HepG2 (cell line): Measurements from ENCODE around the gene NAB1. TPM values are rescaled to one million over a fixed set of nuclear protein-coding genes. Genes with fewer than 3 reads are reported as not detected.

Experiments
- ATF7 ChIP-seq, 2 experiments: fragments of 450-650 bp in 1 of 2; sonication (generic) in 1 of 2; formaldehyde crosslinking in 1 of 2; IDR thresholded peaks; 2 replicates each; pipeline versions ENCODE4 v1.4.0 to v1.6.1; 2016 to 2020; ENCODE audit warnings: antibody characterized with exemption in 1 of 2, mild to moderate bottlenecking in 1 of 2, missing genetic modification reagents in 1 of 2
- CBFB ChIP-seq: sonication (generic); formaldehyde crosslinking; IDR thresholded peaks from 2 replicates; pipeline ENCODE4 v1.4.0; 2020; ENCODE audit warnings: missing genetic modification reagents
- CHD2 ChIP-seq: IDR thresholded peaks from 2 replicates; pipeline ENCODE4 v1.6.1; 2011; ENCODE audit warnings: low read depth, low read length, improper control_type of control experiment
- ELF3 ChIP-seq: IDR thresholded peaks from 2 replicates; pipeline ENCODE4 v1.6.1; 2016; ENCODE audit warnings: missing genetic modification reagents, missing compliant biosample characterization
- LCORL ChIP-seq, 2 experiments: fragments of 450-650 bp in 1 of 2; sonication (generic) in 1 of 2; formaldehyde crosslinking in 1 of 2; IDR thresholded peaks; 2 replicates each; pipeline versions ENCODE4 v1.5.0 to v1.6.1; 2017 to 2020; ENCODE audit warnings: antibody characterized with exemption in 1 of 2, missing genetic modification reagents in 1 of 2
- NFKB2 ChIP-seq: sonication (generic); formaldehyde crosslinking; IDR thresholded peaks from 2 replicates; pipeline ENCODE4 v1.4.0; 2020; ENCODE audit warnings: missing genetic modification reagents, borderline replicate concordance
- PAX8 ChIP-seq: sonication (generic); formaldehyde crosslinking; IDR thresholded peaks from 2 replicates; pipeline ENCODE4 v1.8.0; 2022; ENCODE audit warnings: mild to moderate bottlenecking, missing genetic modification reagents, borderline replicate concordance
- SMYD3 ChIP-seq: sonication (generic); formaldehyde crosslinking; IDR thresholded peaks from 2 replicates; pipeline ENCODE4 v1.8.1; 2023; ENCODE audit warnings: mild to moderate bottlenecking, missing genetic modification reagents
- ZNF567 ChIP-seq: sonication (generic); formaldehyde crosslinking; IDR thresholded peaks from 2 replicates; pipeline ENCODE4 v1.8.1; 2023; ENCODE audit warnings: mild to moderate bottlenecking, missing genetic modification reagents, borderline replicate concordance
- ZSCAN25 ChIP-seq: sonication (generic); formaldehyde crosslinking; IDR thresholded peaks from 2 replicates; pipeline ENCODE4 v1.8.0; 2022; ENCODE audit warnings: mild to moderate bottlenecking, missing genetic modification reagents
- polyA plus RNA-seq, 8 experiments: library from polyadenylated mRNA; depleted of rRNA in 3 of 8; stranded (reverse) in 7 of 8; unstranded in 1 of 8; fragments of >200 nt; fragmentation: Illumina TruSeq in 4 of 8; extraction: Trizol in 4 of 8; gene quantifications; 2 replicates each; pipeline versions ENCODE4 v1.2.1 to v1.2.3, GENCODE V29; 2011 to 2016; ENCODE audit warnings: low read depth in 4 of 8, missing spikeins in 1 of 8, mixed read lengths in 1 of 8; ENCODE audit not compliant: insufficient read depth in 1 of 8
- total RNA-seq, 5 experiments: library from RNA; depleted of rRNA; stranded (reverse); fragments of >200 nt; fragmentation: Illumina TruSeq; extraction: Trizol; gene quantifications; 2 replicates each; pipeline ENCODE4 v1.2.3, GENCODE V29; 2016; ENCODE audit warnings: low read depth in 1 of 5
- TF ChIP-seq, protein P1 (sequence below): sonication (generic); formaldehyde crosslinking; IDR thresholded peaks from 2 replicates; pipeline ENCODE4 v1.4.0; 2020; ENCODE audit warnings: missing genetic modification reagents
- TF ChIP-seq, protein P2 (sequence below): sonication (generic); formaldehyde crosslinking; IDR thresholded peaks from 2 replicates; pipeline ENCODE4 v1.5.0; 2020; ENCODE audit warnings: mild to moderate bottlenecking, missing genetic modification reagents
- TF ChIP-seq, protein P3 (sequence below): sonication (generic); formaldehyde crosslinking; IDR thresholded peaks from 2 replicates; pipeline ENCODE4 v1.5.0; 2020; ENCODE audit warnings: mild to moderate bottlenecking, missing genetic modification reagents
- TF ChIP-seq, protein P4 (sequence below): sonication (generic); formaldehyde crosslinking; IDR thresholded peaks from 2 replicates; pipeline ENCODE4 v1.4.0; 2020; ENCODE audit warnings: missing genetic modification reagents

Gene NAB1
- total and polyA plus RNA-seq, 2 of the 13 experiments (the other 11 are each of a cell fraction or from before 2014, with no cell fraction given), result 24.5 to 46.0 TPM

DNA sequence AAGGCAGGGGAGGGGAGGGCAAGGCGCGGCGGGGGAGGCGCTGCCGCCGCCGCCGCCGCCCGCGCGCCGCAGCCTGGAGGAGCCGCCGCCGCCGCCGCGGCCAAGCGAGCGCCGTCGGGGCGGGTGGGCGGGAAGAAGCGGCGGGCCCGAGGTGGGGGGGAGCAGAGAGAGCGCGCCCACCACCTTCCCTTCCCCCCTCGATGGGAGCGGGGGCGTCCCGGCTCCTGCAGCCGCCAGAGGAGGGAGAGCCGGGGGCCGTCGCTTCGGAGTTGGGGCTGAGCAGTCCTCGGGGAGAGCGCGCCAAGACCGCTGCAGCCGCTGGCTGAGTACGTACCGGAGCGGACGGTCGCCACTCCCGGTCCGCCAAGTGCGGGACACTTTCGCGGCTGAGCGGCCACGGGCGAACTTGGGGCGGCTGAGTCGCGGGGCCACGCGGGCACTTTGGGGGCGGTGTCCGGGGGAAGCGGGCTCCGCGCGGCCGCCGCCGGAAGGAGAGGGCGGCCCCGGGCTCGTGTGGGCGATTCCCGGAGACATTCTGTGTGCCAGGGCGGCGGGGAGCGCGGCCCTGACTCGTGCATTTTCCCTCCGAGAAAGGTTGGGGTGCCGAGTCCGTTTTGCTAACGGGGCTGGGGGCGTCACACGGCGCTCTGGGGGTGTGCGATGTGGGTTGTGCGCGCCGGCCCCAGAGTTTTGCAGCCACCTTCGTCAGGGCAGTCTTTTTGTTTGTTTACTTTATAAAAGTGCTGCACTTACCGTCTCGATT lies at the start of gene NAB1 (continued):
- TF ChIP-seq, protein P1, sequence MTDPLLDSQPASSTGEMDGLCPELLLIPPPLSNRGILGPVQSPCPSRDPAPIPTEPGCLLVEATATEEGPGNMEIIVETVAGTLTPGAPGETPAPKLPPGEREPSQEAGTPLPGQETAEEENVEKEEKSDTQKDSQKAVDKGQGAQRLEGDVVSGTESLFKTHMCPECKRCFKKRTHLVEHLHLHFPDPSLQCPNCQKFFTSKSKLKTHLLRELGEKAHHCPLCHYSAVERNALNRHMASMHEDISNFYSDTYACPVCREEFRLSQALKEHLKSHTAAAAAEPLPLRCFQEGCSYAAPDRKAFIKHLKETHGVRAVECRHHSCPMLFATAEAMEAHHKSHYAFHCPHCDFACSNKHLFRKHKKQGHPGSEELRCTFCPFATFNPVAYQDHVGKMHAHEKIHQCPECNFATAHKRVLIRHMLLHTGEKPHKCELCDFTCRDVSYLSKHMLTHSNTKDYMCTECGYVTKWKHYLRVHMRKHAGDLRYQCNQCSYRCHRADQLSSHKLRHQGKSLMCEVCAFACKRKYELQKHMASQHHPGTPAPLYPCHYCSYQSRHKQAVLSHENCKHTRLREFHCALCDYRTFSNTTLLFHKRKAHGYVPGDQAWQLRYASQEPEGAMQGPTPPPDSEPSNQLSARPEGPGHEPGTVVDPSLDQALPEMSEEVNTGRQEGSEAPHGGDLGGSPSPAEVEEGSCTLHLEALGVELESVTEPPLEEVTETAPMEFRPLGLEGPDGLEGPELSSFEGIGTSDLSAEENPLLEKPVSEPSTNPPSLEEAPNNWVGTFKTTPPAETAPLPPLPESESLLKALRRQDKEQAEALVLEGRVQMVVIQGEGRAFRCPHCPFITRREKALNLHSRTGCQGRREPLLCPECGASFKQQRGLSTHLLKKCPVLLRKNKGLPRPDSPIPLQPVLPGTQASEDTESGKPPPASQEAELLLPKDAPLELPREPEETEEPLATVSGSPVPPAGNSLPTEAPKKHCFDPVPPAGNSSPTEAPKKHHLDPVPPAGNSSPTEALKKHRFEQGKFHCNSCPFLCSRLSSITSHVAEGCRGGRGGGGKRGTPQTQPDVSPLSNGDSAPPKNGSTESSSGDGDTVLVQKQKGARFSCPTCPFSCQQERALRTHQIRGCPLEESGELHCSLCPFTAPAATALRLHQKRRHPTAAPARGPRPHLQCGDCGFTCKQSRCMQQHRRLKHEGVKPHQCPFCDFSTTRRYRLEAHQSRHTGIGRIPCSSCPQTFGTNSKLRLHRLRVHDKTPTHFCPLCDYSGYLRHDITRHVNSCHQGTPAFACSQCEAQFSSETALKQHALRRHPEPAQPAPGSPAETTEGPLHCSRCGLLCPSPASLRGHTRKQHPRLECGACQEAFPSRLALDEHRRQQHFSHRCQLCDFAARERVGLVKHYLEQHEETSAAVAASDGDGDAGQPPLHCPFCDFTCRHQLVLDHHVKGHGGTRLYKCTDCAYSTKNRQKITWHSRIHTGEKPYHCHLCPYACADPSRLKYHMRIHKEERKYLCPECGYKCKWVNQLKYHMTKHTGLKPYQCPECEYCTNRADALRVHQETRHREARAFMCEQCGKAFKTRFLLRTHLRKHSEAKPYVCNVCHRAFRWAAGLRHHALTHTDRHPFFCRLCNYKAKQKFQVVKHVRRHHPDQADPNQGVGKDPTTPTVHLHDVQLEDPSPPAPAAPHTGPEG (CRISPR knock-in tag), result peak; percentile 90
- no peak for TF ChIP-seq SMYD3 (CRISPR knock-in tag)
- TF ChIP-seq ZSCAN25 (CRISPR knock-in tag), result peak; percentile 73; the same call in 1 of the 2 replicates
- no peak for TF ChIP-seq CHD2
- TF ChIP-seq PAX8 (CRISPR knock-in tag), result 0 out of 2 replicates have a peak, but pooled peaks have one; percentile 37
- TF ChIP-seq ATF7 (IDR thresholded peaks at IDR 0.05), result no peak
- 0 out of 2 replicates have a peak, but pooled peaks have one; percentile 35 for TF ChIP-seq ATF7 (CRISPR knock-in tag; IDR thresholded peaks at IDR 0.05)
- no peak for TF ChIP-seq LCORL (IDR thresholded peaks at IDR 0.05)
- TF ChIP-seq LCORL (CRISPR knock-in tag; IDR thresholded peaks at IDR 0.05), result peak; percentile 65; the same call in 1 of the 2 replicates
- peak; percentile 23; the same call in 1 of the 2 replicates for TF ChIP-seq ELF3 (CRISPR knock-in tag)
- TF ChIP-seq NFKB2 (CRISPR knock-in tag), result peak; percentile 80; the same call in 1 of the 2 replicates
- peak; percentile 44; the same call in 1 of the 2 replicates for TF ChIP-seq CBFB (CRISPR knock-in tag)
- TF ChIP-seq, protein P2, sequence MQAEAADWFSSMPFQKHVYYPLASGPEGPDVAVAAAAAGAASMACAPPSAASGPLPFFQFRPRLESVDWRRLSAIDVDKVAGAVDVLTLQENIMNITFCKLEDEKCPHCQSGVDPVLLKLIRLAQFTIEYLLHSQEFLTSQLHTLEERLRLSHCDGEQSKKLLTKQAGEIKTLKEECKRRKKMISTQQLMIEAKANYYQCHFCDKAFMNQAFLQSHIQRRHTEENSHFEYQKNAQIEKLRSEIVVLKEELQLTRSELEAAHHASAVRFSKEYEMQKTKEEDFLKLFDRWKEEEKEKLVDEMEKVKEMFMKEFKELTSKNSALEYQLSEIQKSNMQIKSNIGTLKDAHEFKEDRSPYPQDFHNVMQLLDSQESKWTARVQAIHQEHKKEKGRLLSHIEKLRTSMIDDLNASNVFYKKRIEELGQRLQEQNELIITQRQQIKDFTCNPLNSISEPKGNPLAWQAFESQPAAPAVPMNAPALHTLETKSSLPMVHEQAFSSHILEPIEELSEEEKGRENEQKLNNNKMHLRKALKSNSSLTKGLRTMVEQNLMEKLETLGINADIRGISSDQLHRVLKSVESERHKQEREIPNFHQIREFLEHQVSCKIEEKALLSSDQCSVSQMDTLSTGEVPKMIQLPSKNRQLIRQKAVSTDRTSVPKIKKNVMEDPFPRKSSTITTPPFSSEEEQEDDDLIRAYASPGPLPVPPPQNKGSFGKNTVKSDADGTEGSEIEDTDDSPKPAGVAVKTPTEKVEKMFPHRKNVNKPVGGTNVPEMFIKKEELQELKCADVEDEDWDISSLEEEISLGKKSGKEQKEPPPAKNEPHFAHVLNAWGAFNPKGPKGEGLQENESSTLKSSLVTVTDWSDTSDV (CRISPR knock-in tag), result 0 out of 2 replicates have a peak, but pooled peaks have one; percentile 94
- TF ChIP-seq, protein P3, sequence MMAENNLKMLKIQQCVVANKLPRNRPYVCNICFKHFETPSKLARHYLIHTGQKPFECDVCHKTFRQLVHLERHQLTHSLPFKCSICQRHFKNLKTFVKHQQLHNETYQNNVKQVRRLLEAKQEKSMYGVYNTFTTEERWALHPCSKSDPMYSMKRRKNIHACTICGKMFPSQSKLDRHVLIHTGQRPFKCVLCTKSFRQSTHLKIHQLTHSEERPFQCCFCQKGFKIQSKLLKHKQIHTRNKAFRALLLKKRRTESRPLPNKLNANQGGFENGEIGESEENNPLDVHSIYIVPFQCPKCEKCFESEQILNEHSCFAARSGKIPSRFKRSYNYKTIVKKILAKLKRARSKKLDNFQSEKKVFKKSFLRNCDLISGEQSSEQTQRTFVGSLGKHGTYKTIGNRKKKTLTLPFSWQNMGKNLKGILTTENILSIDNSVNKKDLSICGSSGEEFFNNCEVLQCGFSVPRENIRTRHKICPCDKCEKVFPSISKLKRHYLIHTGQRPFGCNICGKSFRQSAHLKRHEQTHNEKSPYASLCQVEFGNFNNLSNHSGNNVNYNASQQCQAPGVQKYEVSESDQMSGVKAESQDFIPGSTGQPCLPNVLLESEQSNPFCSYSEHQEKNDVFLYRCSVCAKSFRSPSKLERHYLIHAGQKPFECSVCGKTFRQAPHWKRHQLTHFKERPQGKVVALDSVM, result no peak
- TF ChIP-seq, protein P4, sequence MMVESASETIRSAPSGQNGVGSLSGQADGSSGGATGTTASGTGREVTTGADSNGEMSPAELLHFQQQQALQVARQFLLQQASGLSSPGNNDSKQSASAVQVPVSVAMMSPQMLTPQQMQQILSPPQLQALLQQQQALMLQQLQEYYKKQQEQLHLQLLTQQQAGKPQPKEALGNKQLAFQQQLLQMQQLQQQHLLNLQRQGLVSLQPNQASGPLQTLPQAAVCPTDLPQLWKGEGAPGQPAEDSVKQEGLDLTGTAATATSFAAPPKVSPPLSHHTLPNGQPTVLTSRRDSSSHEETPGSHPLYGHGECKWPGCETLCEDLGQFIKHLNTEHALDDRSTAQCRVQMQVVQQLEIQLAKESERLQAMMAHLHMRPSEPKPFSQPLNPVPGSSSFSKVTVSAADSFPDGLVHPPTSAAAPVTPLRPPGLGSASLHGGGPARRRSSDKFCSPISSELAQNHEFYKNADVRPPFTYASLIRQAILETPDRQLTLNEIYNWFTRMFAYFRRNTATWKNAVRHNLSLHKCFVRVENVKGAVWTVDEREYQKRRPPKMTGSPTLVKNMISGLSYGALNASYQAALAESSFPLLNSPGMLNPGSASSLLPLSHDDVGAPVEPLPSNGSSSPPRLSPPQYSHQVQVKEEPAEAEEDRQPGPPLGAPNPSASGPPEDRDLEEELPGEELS (CRISPR knock-in tag), result peak; percentile 28; the same call in 1 of the 2 replicates
- 0 out of 2 replicates have a peak, but pooled peaks have one; percentile 35 for TF ChIP-seq ZNF567 (CRISPR knock-in tag)
